ENCODE data around the gene UNC119.

The UNC119 gene

GRCh38 chr17:28572259-28573039 is 20.0 kb upstream of the UNC119 start:
- H3K4me3 ChIP-seq (ENCODE audit: low read length) = peak overlapping the region; percentile 96; the same call in 1 of the 2 replicates
- H3K27ac ChIP-seq (ENCODE audit: low read depth, low read length) = no peak overlapping the region
- H3K9ac ChIP-seq (ENCODE audit: low read depth, low read length) = no peak overlapping the region
- 80% methylated on average over 5 of the region's 5 CpGs for WGBS
- H3K27me3 ChIP-seq (ENCODE audit: insufficient read depth, low read length) = peaks cover 18% of the 10 kb centered on the region; the same call in 1 of the 2 replicates
- peaks cover 9% of the 10 kb centered on the region for H3K36me3 ChIP-seq (ENCODE audit: insufficient read depth, low read length)
- no peaks in the 10 kb centered on the region for H3K9me3 ChIP-seq (ENCODE audit: insufficient read depth, low read depth, low read length)
- peaks cover 6% of the 10 kb centered on the region for H3K4me1 ChIP-seq (ENCODE audit: insufficient read depth, low read length)

GRCh38 chr17:28571361-28572122 is 19.1 kb upstream of the UNC119 start, which contains the start of gene PIGS:
TSS of gene PIGS (minus strand) at chr17:28571524. CDS start at chr17:28571496, 28 bp downstream.
- H3K27ac ChIP-seq (ENCODE audit: low read depth, low read length) = peak within 1 kb of the TSS; percentile 59; the same call in 1 of the 2 replicates
- peaks cover 3% of the 10 kb centered on the region; the same call in 1 of the 2 replicates for H3K4me1 ChIP-seq (ENCODE audit: insufficient read depth, low read length)
- peak within 1 kb of the TSS; percentile 76 for H3K9ac ChIP-seq (ENCODE audit: low read depth, low read length)
- H3K27me3 ChIP-seq (ENCODE audit: insufficient read depth, low read length) = peaks cover 18% of the 10 kb centered on the region; the same call in 1 of the 2 replicates
- WGBS = 2% methylated on average over 49 of the region's 49 CpGs
- H3K4me3 ChIP-seq (ENCODE audit: low read length) = peak within 1 kb of the TSS; percentile 96
- no peaks in the 10 kb centered on the region for H3K9me3 ChIP-seq (ENCODE audit: insufficient read depth, low read depth, low read length)
- H3K36me3 ChIP-seq (ENCODE audit: insufficient read depth, low read length) = peaks cover 12% of the 10 kb centered on the region; the same call in 1 of the 2 replicates

- peak overlapping the region; percentile 76 for H3K9ac ChIP-seq (ENCODE audit: low read depth, low read length)
- H3K27me3 ChIP-seq (ENCODE audit: insufficient read depth, low read length) = peaks cover 15% of the 10 kb centered on the region; the same call in 1 of the 2 replicates
- H3K4me3 ChIP-seq (ENCODE audit: low read length) = peak overlapping the region; percentile 96
- H3K4me1 ChIP-seq (ENCODE audit: insufficient read depth, low read length) = peaks cover 3% of the 10 kb centered on the region; the same call in 1 of the 2 replicates
- H3K9me3 ChIP-seq (ENCODE audit: insufficient read depth, low read depth, low read length) = no peaks in the 10 kb centered on the region
- H3K36me3 ChIP-seq (ENCODE audit: insufficient read depth, low read length) = peaks cover 12% of the 10 kb centered on the region; the same call in 1 of the 2 replicates
- 1% methylated on average over 39 of the region's 39 CpGs for WGBS
- peak overlapping the region; percentile 59; the same call in 1 of the 2 replicates for H3K27ac ChIP-seq (ENCODE audit: low read depth, low read length)
These were observed 18.4 kb upstream of the UNC119 start for GRCh38 chr17:28570716-28571360.

GRCh38 chr17:28569446-28569845 is 17.0 kb upstream of the UNC119 start:
- Histone ChIP-seq H3K9me3 (ENCODE audit: insufficient read depth, low read depth, low read length) (no peaks in the 10 kb centered on the region), H3K4me3 (ENCODE audit: low read length) (no peak overlapping the region), H3K9ac (ENCODE audit: low read depth, low read length) (no peak overlapping the region), H3K36me3 (ENCODE audit: insufficient read depth, low read length) (peaks cover 7% of the 10 kb centered on the region; the same call in 1 of the 2 replicates), H3K27me3 (ENCODE audit: insufficient read depth, low read length) (peaks cover 15% of the 10 kb centered on the region; the same call in 1 of the 2 replicates), H3K4me1 (ENCODE audit: insufficient read depth, low read length) (peaks cover 3% of the 10 kb centered on the region; the same call in 1 of the 2 replicates), H3K27ac (ENCODE audit: low read depth, low read length) (no peak overlapping the region)
- 100% methylated on average over 1 of the region's 1 CpG for WGBS

- Histone ChIP-seq H3K27me3 (ENCODE audit: insufficient read depth, low read length) (peaks cover 9% of the 10 kb centered on the region; the same call in 1 of the 2 replicates), H3K36me3 (ENCODE audit: insufficient read depth, low read length) (peaks cover 15% of the 10 kb centered on the region), H3K9me3 (ENCODE audit: insufficient read depth, low read depth, low read length) (no peaks in the 10 kb centered on the region), H3K27ac (ENCODE audit: low read depth, low read length) (no peak overlapping the region), H3K9ac (ENCODE audit: low read depth, low read length) (no peak overlapping the region), H3K4me1 (ENCODE audit: insufficient read depth, low read length) (peaks cover 3% of the 10 kb centered on the region; the same call in 1 of the 2 replicates), H3K4me3 (ENCODE audit: low read length) (no peak overlapping the region)
- 93% methylated on average over 3 of the region's 3 CpGs for WGBS
These were observed 15.2 kb upstream of the UNC119 start for GRCh38 chr17:28567604-28568003.

GRCh38 chr17:28563475-28563874 is 11.1 kb upstream of the UNC119 start:
- WGBS = 100% methylated on average over 3 of the region's 3 CpGs
- Histone ChIP-seq H3K9ac (ENCODE audit: low read depth, low read length) (no peak overlapping the region), H3K27ac (ENCODE audit: low read depth, low read length) (no peak overlapping the region), H3K9me3 (ENCODE audit: insufficient read depth, low read depth, low read length) (no peaks in the 10 kb centered on the region), H3K4me1 (ENCODE audit: insufficient read depth, low read length) (no peaks in the 10 kb centered on the region), H3K27me3 (ENCODE audit: insufficient read depth, low read length) (no peaks in the 10 kb centered on the region), H3K36me3 (ENCODE audit: insufficient read depth, low read length) (peaks cover 37% of the 10 kb centered on the region), H3K4me3 (ENCODE audit: low read length) (no peak overlapping the region)

GRCh38 chr17:28555022-28555421 is 2.6 kb upstream of the UNC119 start:
- H3K36me3 ChIP-seq (ENCODE audit: insufficient read depth, low read length) = peaks cover 58% of the 10 kb centered on the region

GRCh38 chr17:28554565-28554964 is 2.1 kb upstream of the UNC119 start:
- 94% methylated on average over 6 of the region's 6 CpGs for WGBS

More at GRCh38 chr17:28555022-28555421, 2.6 kb upstream of the UNC119 start:
- no peak overlapping the region for H3K9ac ChIP-seq (ENCODE audit: low read depth, low read length)
- 95% methylated on average over 3 of the region's 3 CpGs for WGBS
- H3K27me3 ChIP-seq (ENCODE audit: insufficient read depth, low read length) = no peaks in the 10 kb centered on the region
- no peak overlapping the region for H3K4me3 ChIP-seq (ENCODE audit: low read length)
- H3K4me1 ChIP-seq (ENCODE audit: insufficient read depth, low read length) = peaks cover 6% of the 10 kb centered on the region; the same call in 1 of the 2 replicates
- no peaks in the 10 kb centered on the region for H3K9me3 ChIP-seq (ENCODE audit: insufficient read depth, low read depth, low read length)
- no peak overlapping the region for H3K27ac ChIP-seq (ENCODE audit: low read depth, low read length)

GRCh38 chr17:28553000-28553505 is 629 bp upstream of the UNC119 start:
- peaks cover 46% of the 10 kb centered on the region for H3K36me3 ChIP-seq (ENCODE audit: insufficient read depth, low read length)
- H3K9ac ChIP-seq (ENCODE audit: low read depth, low read length) = no peak overlapping the region
- peak overlapping the region; percentile 47 for H3K4me3 ChIP-seq (ENCODE audit: low read length)
- H3K4me1 ChIP-seq (ENCODE audit: insufficient read depth, low read length) = peaks cover 6% of the 10 kb centered on the region; the same call in 1 of the 2 replicates
- 79% methylated on average over 5 of the region's 5 CpGs for WGBS
- no peak overlapping the region for H3K27ac ChIP-seq (ENCODE audit: low read depth, low read length)
- H3K9me3 ChIP-seq (ENCODE audit: insufficient read depth, low read depth, low read length) = no peaks in the 10 kb centered on the region
- no peaks in the 10 kb centered on the region for H3K27me3 ChIP-seq (ENCODE audit: insufficient read depth, low read length)

More at GRCh38 chr17:28554565-28554964, 2.1 kb upstream of the UNC119 start:
- peaks cover 6% of the 10 kb centered on the region; the same call in 1 of the 2 replicates for H3K4me1 ChIP-seq (ENCODE audit: insufficient read depth, low read length)
- H3K36me3 ChIP-seq (ENCODE audit: insufficient read depth, low read length) = peaks cover 54% of the 10 kb centered on the region
- H3K9ac ChIP-seq (ENCODE audit: low read depth, low read length) = no peak overlapping the region
- no peaks in the 10 kb centered on the region for H3K27me3 ChIP-seq (ENCODE audit: insufficient read depth, low read length)
- H3K4me3 ChIP-seq (ENCODE audit: low read length) = no peak overlapping the region
- H3K27ac ChIP-seq (ENCODE audit: low read depth, low read length) = no peak overlapping the region
- H3K9me3 ChIP-seq (ENCODE audit: insufficient read depth, low read depth, low read length) = no peaks in the 10 kb centered on the region

GRCh38 chr17:28551421-28552175 is 826 bp downstream of the UNC119 start:
- peak overlapping the region; percentile 85 for H3K4me3 ChIP-seq (ENCODE audit: low read length)
- 20% methylated on average over 10 of the region's 10 CpGs for WGBS
- peaks cover 43% of the 10 kb centered on the region for H3K36me3 ChIP-seq (ENCODE audit: insufficient read depth, low read length)
- no peaks in the 10 kb centered on the region for H3K9me3 ChIP-seq (ENCODE audit: insufficient read depth, low read depth, low read length)
- H3K27me3 ChIP-seq (ENCODE audit: insufficient read depth, low read length) = no peaks in the 10 kb centered on the region
- no peak overlapping the region for H3K27ac ChIP-seq (ENCODE audit: low read depth, low read length)
- peaks cover 6% of the 10 kb centered on the region; the same call in 1 of the 2 replicates for H3K4me1 ChIP-seq (ENCODE audit: insufficient read depth, low read length)
- peak overlapping the region; percentile 70 for H3K9ac ChIP-seq (ENCODE audit: low read depth, low read length)

Data from HUES64 (cell line).